H9 (cell line): ENCODE measurements around the gene KAT6B. TPM values are rescaled to one million over a fixed set of nuclear protein-coding genes. Genes with fewer than 3 reads are reported as not detected.

Source experiments
- DNase-seq: peaks from one replicate; pipeline ENCODE4 v3.0.0-alpha.2; 2017
- H2AFZ ChIP-seq: one replicate; pipeline ENCODE4 v1.6.1; 2013; ENCODE audit warnings: mild to moderate bottlenecking, low read length, control low read depth, moderate library complexity
- H2AK5ac ChIP-seq: 2 replicates; pipeline ENCODE4 v1.6.1; 2013; ENCODE audit warnings: low read length, control low read depth, mixed read lengths; ENCODE audit not compliant: insufficient read length
- H2BK120ac ChIP-seq: one replicate; pipeline ENCODE4 v1.6.1; 2013; ENCODE audit warnings: low read depth, mild to moderate bottlenecking, low read length, control low read depth, inconsistent platforms; ENCODE audit not compliant: poor library complexity, severe bottlenecking
- H2BK12ac ChIP-seq: 2 replicates; pipeline ENCODE4 v1.6.1; 2013; ENCODE audit warnings: low read length, control low read depth, mixed read lengths, low read depth; ENCODE audit not compliant: insufficient read length
- H2BK15ac ChIP-seq: 2 replicates; pipeline ENCODE4 v1.6.1; 2013; ENCODE audit warnings: low read depth, low read length, control low read depth
- H2BK20ac ChIP-seq: one replicate; pipeline ENCODE4 v1.6.1; 2013; ENCODE audit warnings: low read depth, mild to moderate bottlenecking, low read length, control low read depth, inconsistent platforms; ENCODE audit not compliant: poor library complexity, severe bottlenecking
- H2BK5ac ChIP-seq: 2 replicates; pipeline ENCODE4 v1.6.1; 2013; ENCODE audit warnings: low read length, control low read depth, mixed read lengths; ENCODE audit not compliant: insufficient read length
- H3K14ac ChIP-seq: 2 replicates; pipeline ENCODE4 v1.6.1; 2013; ENCODE audit warnings: low read length, control low read depth; ENCODE audit not compliant: insufficient read depth
- H3K18ac ChIP-seq: 2 replicates; pipeline ENCODE4 v1.6.1; 2013; ENCODE audit warnings: low read depth, mild to moderate bottlenecking, mixed read lengths, low read length, control low read depth; ENCODE audit not compliant: insufficient read length
- H3K23ac ChIP-seq: 2 replicates; pipeline ENCODE4 v1.6.1; 2013; ENCODE audit warnings: low read length, control low read depth, mixed read lengths, low read depth; ENCODE audit not compliant: insufficient read length
- H3K23me2 ChIP-seq: 2 replicates; pipeline ENCODE4 v1.6.1; 2013; ENCODE audit warnings: low read depth, mild to moderate bottlenecking, mixed read lengths, low read length, control low read depth; ENCODE audit not compliant: insufficient read length, poor library complexity, severe bottlenecking
- H3K27ac ChIP-seq: 2 replicates; pipeline ENCODE4 v1.5.1; 2013; ENCODE audit warnings: low read length, control low read depth, mixed read lengths, low read depth; ENCODE audit not compliant: insufficient read length
- H3K27me3 ChIP-seq: 2 replicates; pipeline ENCODE4 v1.6.1; 2013; ENCODE audit warnings: low read length, control low read depth, inconsistent platforms; ENCODE audit not compliant: insufficient read depth
- H3K4ac ChIP-seq: 2 replicates; pipeline ENCODE4 v1.6.1; 2013; ENCODE audit warnings: low read depth, mild to moderate bottlenecking, control low read depth, inconsistent platforms, low read length, moderate library complexity
- H3K4me1 ChIP-seq: 2 replicates; pipeline ENCODE4 v1.6.1; 2013; ENCODE audit warnings: low read length, control low read depth, inconsistent platforms; ENCODE audit not compliant: insufficient read depth
- H3K4me2 ChIP-seq: 2 replicates; pipeline ENCODE4 v1.6.1; 2013; ENCODE audit warnings: low read length, control low read depth, mixed read lengths; ENCODE audit not compliant: insufficient read length, insufficient read depth
- H3K56ac ChIP-seq: 2 replicates; pipeline ENCODE4 v1.6.1; 2013; ENCODE audit warnings: low read depth, mild to moderate bottlenecking, mixed read lengths, low read length, control low read depth; ENCODE audit not compliant: insufficient read length
- H3K79me1 ChIP-seq: 2 replicates; pipeline ENCODE4 v1.6.1; 2013; ENCODE audit warnings: low read depth, mild to moderate bottlenecking, moderate library complexity, low read length, control low read depth, inconsistent platforms; ENCODE audit not compliant: insufficient read depth, poor library complexity, severe bottlenecking
- H3K79me2 ChIP-seq: 2 replicates; pipeline ENCODE4 v1.6.1; 2013; ENCODE audit warnings: low read length, control low read depth, inconsistent platforms; ENCODE audit not compliant: insufficient read depth
- H3K9ac ChIP-seq: 2 replicates; pipeline ENCODE4 v1.6.1; 2013; ENCODE audit warnings: low read length, control low read depth, mixed read lengths; ENCODE audit not compliant: insufficient read length; ENCODE audit errors: extremely low read depth
- H3K9me3 ChIP-seq: one replicate; pipeline ENCODE4 v1.6.1; 2013; ENCODE audit warnings: low read depth, low read length, inconsistent platforms; ENCODE audit not compliant: control insufficient read depth
- H3T11ph ChIP-seq: one replicate; pipeline ENCODE4 v1.6.1; 2013; ENCODE audit warnings: mild to moderate bottlenecking, low read length, control low read depth, inconsistent platforms
- H4K20me1 ChIP-seq: one replicate; pipeline ENCODE4 v1.6.1; 2013; ENCODE audit not compliant: control insufficient read depth, insufficient read length, insufficient read depth
- H4K5ac ChIP-seq: 2 replicates; pipeline ENCODE4 v1.6.1; 2013; ENCODE audit warnings: low read depth, mild to moderate bottlenecking, mixed read lengths, low read length, control low read depth; ENCODE audit not compliant: insufficient read length
- H4K8ac ChIP-seq: replicated peaks from 2 replicates; pipeline ENCODE4 v1.6.1; 2013; ENCODE audit warnings: low read length, control low read depth, mixed read lengths, low read depth; ENCODE audit not compliant: insufficient read length
- H4K91ac ChIP-seq: 2 replicates; pipeline ENCODE4 v1.6.1; 2013; ENCODE audit warnings: low read depth, mild to moderate bottlenecking, moderate library complexity, mixed read lengths, low read length, control low read depth; ENCODE audit not compliant: insufficient read length
- H3K27ac Mint-ChIP-seq, 3 experiments: 2 replicates in 2 of 3; 3 replicates in 1 of 3; pipeline ENCODE4 v1.8.0; 2020 to 2021; ENCODE audit warnings: mixed read lengths in 3 of 3, mild to moderate bottlenecking in 1 of 3, moderate library complexity in 1 of 3
- H3K27me3 Mint-ChIP-seq: 2 replicates; pipeline ENCODE4 v1.8.0; 2021; ENCODE audit warnings: low read depth, mild to moderate bottlenecking, moderate library complexity, mixed read lengths
- H3K36me3 Mint-ChIP-seq, 3 experiments: 2 replicates in 2 of 3; 3 replicates in 1 of 3; pipeline ENCODE4 v1.8.0; 2020 to 2021; ENCODE audit warnings: low read depth in 3 of 3, mixed read lengths in 3 of 3; ENCODE audit not compliant: insufficient read depth in 1 of 3
- H3K4me1 Mint-ChIP-seq, 2 experiments: 2 replicates each; pipeline ENCODE4 v1.8.0; 2020; ENCODE audit warnings: mixed read lengths in 2 of 2
- H3K4me3 Mint-ChIP-seq, 2 experiments: 2 replicates in 1 of 2; 3 replicates in 1 of 2; pipeline ENCODE4 v1.8.0; 2020 to 2021; ENCODE audit warnings: mild to moderate bottlenecking in 2 of 2, mixed read lengths in 2 of 2, moderate library complexity in 1 of 2
- H3K9me3 Mint-ChIP-seq, 2 experiments: 2 replicates in 1 of 2; 3 replicates in 1 of 2; pipeline ENCODE4 v1.8.0; 2020; ENCODE audit warnings: mild to moderate bottlenecking in 2 of 2, mixed read lengths in 2 of 2, moderate library complexity in 1 of 2
- WGBS: extraction: QIAGEN DNeasy Blood & Tissue Kit; methylation state at CpG from one replicate; pipeline ENCODE4 v1.1.7; 2013; ENCODE audit warnings: missing lambda C conversion rate, low lambda C conversion rate, mixed read lengths; ENCODE audit not compliant: insufficient read length; ENCODE audit errors: extremely low coverage; 5-methylcytosine and 5-hydroxymethylcytosine counted together
- total RNA-seq: library from RNA; stranded (reverse); gene quantifications from 2 replicates; pipeline ENCODE4 v1.2.1, GENCODE V29; 2021
- TF ChIP-seq, protein P1 (sequence below): fragments of 200-600 bp; sonication (generic); conservative IDR thresholded peaks from 3 replicates; pipeline ENCODE4 v1.8.0; 2021; ENCODE audit warnings: antibody characterized with exemption, mild to moderate bottlenecking

Gene KAT6B
- total RNA-seq, 1 experiment from 2014 or later, result 34.2 TPM

GRCh38 chr10:75074711-75075445 lies 248.5 kb downstream of the KAT6B start:
- no peak overlapping the region for H3K27ac Mint-ChIP-seq
- H3K4me2 ChIP-seq, result no peak overlapping the region
- H3K4me1 ChIP-seq, result peaks cover 7% of the 10 kb centered on the region
- no peak overlapping the region for H3K27ac ChIP-seq
- TF ChIP-seq, protein P1, sequence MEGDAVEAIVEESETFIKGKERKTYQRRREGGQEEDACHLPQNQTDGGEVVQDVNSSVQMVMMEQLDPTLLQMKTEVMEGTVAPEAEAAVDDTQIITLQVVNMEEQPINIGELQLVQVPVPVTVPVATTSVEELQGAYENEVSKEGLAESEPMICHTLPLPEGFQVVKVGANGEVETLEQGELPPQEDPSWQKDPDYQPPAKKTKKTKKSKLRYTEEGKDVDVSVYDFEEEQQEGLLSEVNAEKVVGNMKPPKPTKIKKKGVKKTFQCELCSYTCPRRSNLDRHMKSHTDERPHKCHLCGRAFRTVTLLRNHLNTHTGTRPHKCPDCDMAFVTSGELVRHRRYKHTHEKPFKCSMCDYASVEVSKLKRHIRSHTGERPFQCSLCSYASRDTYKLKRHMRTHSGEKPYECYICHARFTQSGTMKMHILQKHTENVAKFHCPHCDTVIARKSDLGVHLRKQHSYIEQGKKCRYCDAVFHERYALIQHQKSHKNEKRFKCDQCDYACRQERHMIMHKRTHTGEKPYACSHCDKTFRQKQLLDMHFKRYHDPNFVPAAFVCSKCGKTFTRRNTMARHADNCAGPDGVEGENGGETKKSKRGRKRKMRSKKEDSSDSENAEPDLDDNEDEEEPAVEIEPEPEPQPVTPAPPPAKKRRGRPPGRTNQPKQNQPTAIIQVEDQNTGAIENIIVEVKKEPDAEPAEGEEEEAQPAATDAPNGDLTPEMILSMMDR, result no peak
- no peaks in the 10 kb centered on the region for H3K36me3 Mint-ChIP-seq
- H3K9me3 Mint-ChIP-seq, result no peaks in the 10 kb centered on the region; a peak in 1 of 5 replicates
- WGBS, result no CpG with 5 or more reads among the region's 2 CpGs
- H3K14ac ChIP-seq, result no peak overlapping the region
- H2BK20ac ChIP-seq, result no peak overlapping the region
- peaks cover 34 to 36% of the 10 kb centered on the region in 2 experiments for H3K4me1 Mint-ChIP-seq
- H3K56ac ChIP-seq, result no peak overlapping the region
- no peak overlapping the region for H3K18ac ChIP-seq
- H2AK5ac ChIP-seq, result no peak overlapping the region
- no peak overlapping the region for H3K9ac ChIP-seq
- H3K4ac ChIP-seq, result no peak overlapping the region
- peaks cover 4% of the 10 kb centered on the region for H3K27me3 Mint-ChIP-seq
- H3K23ac ChIP-seq, result no peak overlapping the region
- H2AFZ ChIP-seq, result no peak overlapping the region
- H2BK12ac ChIP-seq, result no peak overlapping the region
- no peak overlapping the region for H2BK15ac ChIP-seq
- H4K91ac ChIP-seq, result no peak overlapping the region
- DNase-seq, result no peak
- no peak overlapping the region for H3K4me3 Mint-ChIP-seq
- H3K9me3 ChIP-seq, result no peaks in the 10 kb centered on the region
- H4K8ac ChIP-seq, result no peak overlapping the region
- H2BK5ac ChIP-seq, result no peak overlapping the region
- no peaks in the 10 kb centered on the region for H3K79me1 ChIP-seq
- no peaks in the 10 kb centered on the region for H3K27me3 ChIP-seq
- H4K5ac ChIP-seq, result no peak overlapping the region
- H3T11ph ChIP-seq, result no peak overlapping the region
- H3K79me2 ChIP-seq, result no peaks in the 10 kb centered on the region
- H3K23me2 ChIP-seq, result no peaks in the 10 kb centered on the region
- H4K20me1 ChIP-seq, result no peaks in the 10 kb centered on the region
- no peak overlapping the region for H2BK120ac ChIP-seq
